ENCODE results near the gene DNAJA4. TPM values are rescaled to one million over a fixed set of nuclear protein-coding genes. Genes with fewer than 3 reads are reported as not detected.

The DNAJA4 gene
- total RNA-seq, 2 experiments from 2014 or later: 38.1 to 38.8 TPM

DNA sequence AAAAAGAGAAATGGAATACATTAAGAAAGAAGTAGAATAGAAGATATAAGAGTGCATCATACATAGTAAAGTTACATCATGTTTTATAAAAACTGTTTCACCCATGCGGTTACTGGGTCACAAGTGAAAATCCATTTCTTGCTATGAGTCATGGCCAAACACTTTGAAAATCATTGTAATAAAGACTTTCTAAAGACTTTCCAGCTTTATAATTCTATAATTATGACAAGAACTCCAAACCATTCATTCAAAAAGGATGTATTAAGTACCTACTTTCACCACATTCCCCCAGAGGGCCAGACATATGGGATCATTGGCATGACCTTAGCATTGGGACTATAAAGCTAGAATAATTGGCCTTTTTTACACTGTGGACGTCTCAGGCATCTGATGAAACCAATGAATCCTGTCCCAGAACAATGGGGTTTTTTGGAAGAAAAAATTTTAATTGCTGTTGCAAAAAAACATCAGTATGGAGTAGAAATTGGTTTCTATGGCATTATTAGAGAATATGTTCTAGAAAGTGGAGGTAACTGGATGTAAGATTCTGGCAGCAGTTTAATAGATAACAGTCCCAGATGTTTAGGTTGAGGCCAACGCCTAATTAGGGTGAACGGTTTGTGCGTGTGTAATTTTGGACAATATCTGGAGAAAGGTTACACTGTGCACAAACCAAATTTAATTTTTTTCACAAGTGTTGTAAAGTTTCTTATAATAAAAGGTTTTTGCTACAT is 38.4 kb downstream of the DNAJA4 start:
- H3K27ac Mint-ChIP-seq: no peak overlapping the region
- ATAC-seq (no peak), DNase-seq (no peak)
- intact Hi-C loops (cut with micrococcal nuclease): no loop called here
- H3K4me1 Mint-ChIP-seq (ENCODE audit: low read depth): peaks cover 18% of the 10 kb centered on the region
- H3K27me3 Mint-ChIP-seq: no peaks in the 10 kb centered on the region
- CTCF ChIA-PET: interaction anchor here (1.6 kb wide), 1 partner anchor 15 kb away, joined by 4 read pairs; no protein-coding TSS in a partner anchor
- TF ChIP-seq, protein P1, sequence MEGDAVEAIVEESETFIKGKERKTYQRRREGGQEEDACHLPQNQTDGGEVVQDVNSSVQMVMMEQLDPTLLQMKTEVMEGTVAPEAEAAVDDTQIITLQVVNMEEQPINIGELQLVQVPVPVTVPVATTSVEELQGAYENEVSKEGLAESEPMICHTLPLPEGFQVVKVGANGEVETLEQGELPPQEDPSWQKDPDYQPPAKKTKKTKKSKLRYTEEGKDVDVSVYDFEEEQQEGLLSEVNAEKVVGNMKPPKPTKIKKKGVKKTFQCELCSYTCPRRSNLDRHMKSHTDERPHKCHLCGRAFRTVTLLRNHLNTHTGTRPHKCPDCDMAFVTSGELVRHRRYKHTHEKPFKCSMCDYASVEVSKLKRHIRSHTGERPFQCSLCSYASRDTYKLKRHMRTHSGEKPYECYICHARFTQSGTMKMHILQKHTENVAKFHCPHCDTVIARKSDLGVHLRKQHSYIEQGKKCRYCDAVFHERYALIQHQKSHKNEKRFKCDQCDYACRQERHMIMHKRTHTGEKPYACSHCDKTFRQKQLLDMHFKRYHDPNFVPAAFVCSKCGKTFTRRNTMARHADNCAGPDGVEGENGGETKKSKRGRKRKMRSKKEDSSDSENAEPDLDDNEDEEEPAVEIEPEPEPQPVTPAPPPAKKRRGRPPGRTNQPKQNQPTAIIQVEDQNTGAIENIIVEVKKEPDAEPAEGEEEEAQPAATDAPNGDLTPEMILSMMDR (IDR thresholded peaks at IDR 0.05): no peak
- POLR2A ChIA-PET: interaction anchor here (4.8 kb wide), 1 partner anchor 135 kb away, joined by 32 read pairs; the partner anchor contains the start of gene IREB2
- H3K9me3 Mint-ChIP-seq: no peaks in the 10 kb centered on the region
- H3K36me3 Mint-ChIP-seq (ENCODE audit: low read depth): no peaks in the 10 kb centered on the region
- H3K4me3 Mint-ChIP-seq: no peak overlapping the region

DNA sequence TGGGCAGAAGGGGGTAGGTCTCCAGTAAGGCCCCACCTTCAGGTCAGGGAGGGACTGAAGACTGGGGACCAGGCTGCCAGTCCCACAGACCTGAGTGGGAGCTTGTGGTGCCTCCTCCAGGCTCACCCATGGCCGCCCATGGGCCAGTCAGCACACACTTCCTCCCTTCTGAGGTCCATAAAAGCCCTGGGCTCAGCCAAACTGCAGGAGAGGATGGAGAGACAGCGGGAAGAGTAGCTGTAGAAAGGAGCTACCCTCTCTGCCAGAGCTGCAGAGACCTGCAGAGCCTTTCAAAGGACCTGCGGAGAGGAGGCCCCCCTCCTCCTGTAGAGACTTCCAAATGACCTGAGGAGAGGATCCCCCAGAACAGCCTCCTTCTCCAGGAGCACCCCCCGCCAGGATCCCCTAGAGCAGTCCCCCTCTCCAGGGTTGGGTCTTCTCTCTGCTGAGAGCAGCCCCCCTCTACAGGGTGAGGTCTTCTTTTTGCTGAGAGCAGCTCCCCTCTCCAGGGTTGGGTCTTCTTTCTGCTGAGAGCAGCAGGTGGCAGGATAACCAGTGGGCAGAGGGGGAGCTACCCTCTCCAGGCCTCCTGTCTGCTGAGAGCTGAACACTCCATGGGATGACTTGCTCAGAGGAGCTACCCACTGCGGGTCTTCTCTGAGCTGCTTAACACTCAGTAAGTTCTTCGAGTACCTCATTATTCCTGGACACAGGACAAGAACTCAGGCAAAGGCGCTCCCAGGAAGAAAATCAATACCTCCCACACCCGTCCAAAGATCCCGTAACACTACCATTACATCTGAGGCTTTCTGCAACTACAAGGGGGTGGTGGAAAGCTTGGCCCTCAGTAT is 40.1 kb downstream of the DNAJA4 start:
- intact Hi-C loops (cut with micrococcal nuclease): loop anchor here (5.0 kb wide), 1 partner anchor 118 kb away; no protein-coding TSS in a partner anchor
- CTCF ChIA-PET: no interaction called here
- Mint-ChIP-seq H3K4me3 (no peak overlapping the region), H3K9me3 (no peaks in the 10 kb centered on the region), H3K27ac (no peak overlapping the region), H3K27me3 (peaks cover 5% of the 10 kb centered on the region), H3K4me1 (ENCODE audit: low read depth) (peaks cover 10% of the 10 kb centered on the region), H3K36me3 (ENCODE audit: low read depth) (no peaks in the 10 kb centered on the region)
- TF ChIP-seq, protein P1 (IDR thresholded peaks at IDR 0.05): no peak
- ATAC-seq (no peak), DNase-seq (no peak)
- POLR2A ChIA-PET: interaction anchor here (1.2 kb wide), 1 partner anchor 137 kb away, joined by 4 read pairs; no protein-coding TSS in a partner anchor

DNA sequence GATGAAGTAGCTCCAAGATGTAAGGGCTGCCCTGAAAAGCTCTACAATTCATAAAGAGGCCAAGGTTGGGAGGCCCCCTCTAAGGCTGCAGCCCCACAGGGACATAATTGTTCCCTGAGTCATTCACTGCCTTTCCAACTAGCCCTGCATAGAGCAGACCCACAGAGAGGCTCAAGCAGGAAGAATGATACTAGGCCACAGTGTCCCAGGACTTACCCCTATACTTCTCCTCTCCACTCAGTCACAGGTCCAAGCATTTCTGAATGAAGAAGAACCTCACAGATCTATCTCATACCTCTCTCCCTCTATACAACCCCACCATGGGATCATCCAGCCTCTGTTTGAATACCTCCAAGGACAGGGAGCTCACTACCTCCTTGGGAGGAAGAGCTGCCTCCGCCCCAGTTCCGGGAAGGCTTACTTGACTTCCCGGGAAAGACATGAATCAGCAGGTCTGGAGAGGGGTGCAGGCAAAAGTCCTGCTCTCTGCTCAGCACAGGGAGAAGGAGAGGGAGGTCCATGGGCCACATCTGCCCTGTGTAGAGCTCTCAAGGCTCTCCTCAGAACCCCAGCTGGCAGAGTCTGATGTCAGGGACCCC is 41.9 kb downstream of the DNAJA4 start:
- H3K4me1 Mint-ChIP-seq (ENCODE audit: low read depth): peaks cover 9% of the 10 kb centered on the region
- no peak for DNase-seq
- H3K36me3 Mint-ChIP-seq (ENCODE audit: low read depth): no peaks in the 10 kb centered on the region
- no peaks in the 10 kb centered on the region for H3K9me3 Mint-ChIP-seq
- no peak for ATAC-seq
- POLR2A ChIA-PET: no interaction called here
- H3K27ac Mint-ChIP-seq: no peak overlapping the region
- H3K4me3 Mint-ChIP-seq: no peak overlapping the region
- intact Hi-C loops (cut with micrococcal nuclease): loop anchor here (5.0 kb wide), 1 partner anchor 116 kb away; no protein-coding TSS in a partner anchor
- peaks cover 5% of the 10 kb centered on the region for H3K27me3 Mint-ChIP-seq
- CTCF ChIA-PET: interaction anchor here (1.1 to 1.2 kb wide), 4 partner anchors 11 to 131 kb away, joined by 3 to 5 read pairs (median 3); partner anchors contain the start of gene IREB2
- TF ChIP-seq, protein P1 (IDR thresholded peaks at IDR 0.05): no peak

DNA sequence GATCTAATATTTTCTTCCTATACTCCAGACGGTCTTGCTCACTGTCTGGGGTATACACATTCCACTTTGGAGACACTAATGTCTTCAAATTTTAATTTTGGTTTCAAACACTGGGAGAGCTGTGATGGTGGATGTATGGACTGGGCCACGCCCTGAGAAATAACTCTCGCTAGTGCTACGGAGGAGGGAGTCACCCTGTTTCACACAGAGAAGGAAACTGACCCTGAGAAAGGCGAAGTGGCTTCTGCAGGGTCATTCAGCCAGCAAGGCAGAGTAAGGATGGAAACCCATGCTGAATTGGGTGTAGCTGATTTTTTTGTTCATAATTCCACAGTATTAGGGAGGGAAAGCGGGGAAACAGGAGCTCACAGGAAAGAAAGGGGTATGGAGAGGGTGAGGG is 43.6 kb downstream of the DNAJA4 start:
- ChIA-PET CTCF (interaction anchor here (0.6 to 1.9 kb wide), 12 partner anchors 9 to 408 kb away, joined by 3 to 10 read pairs (median 3); partner anchors contain the start of gene SKIC8), POLR2A (no interaction called here)
- Mint-ChIP-seq H3K9me3 (no peaks in the 10 kb centered on the region), H3K36me3 (ENCODE audit: low read depth) (no peaks in the 10 kb centered on the region), H3K27ac (no peak overlapping the region), H3K4me3 (no peak overlapping the region), H3K27me3 (peaks cover 5% of the 10 kb centered on the region), H3K4me1 (ENCODE audit: low read depth) (no peaks in the 10 kb centered on the region)
- ATAC-seq (no peak), DNase-seq (no peak)
- intact Hi-C loops (cut with micrococcal nuclease): loop anchor here (5.0 kb wide), 1 partner anchor 114 kb away; no protein-coding TSS in a partner anchor
- TF ChIP-seq, protein P1 (IDR thresholded peaks at IDR 0.05): no peak
